CD4-positive, CD25-positive, alpha-beta regulatory T cell (primary cell): ENCODE measurements around the gene ENOX1. TPM values are rescaled to one million over a fixed set of nuclear protein-coding genes. Genes with fewer than 3 reads are reported as not detected.

Experiments used
- ATAC-seq, 2 donors: fragments of 150-1000 bp; cut with Tn5 transposase; one replicate each; pipeline ENCODE4 v1.10.0; 2021; ENCODE audit warnings: low read depth in 2 of 2, moderate number of reproducible peaks in 2 of 2, moderate library complexity in 1 of 2
- DNase-seq, 3 donors: peaks; one replicate each; pipeline versions ENCODE4 v3.0.0 to v3.0.0-alpha.2; 2012 to 2022; ENCODE audit warnings: mixed read lengths in 1 of 3
- H3K27ac ChIP-seq: one replicate; pipeline ENCODE4 v1.7.0; 2013; ENCODE audit warnings: mild to moderate bottlenecking, low read length; ENCODE audit not compliant: insufficient read depth, poor library complexity, severe bottlenecking
- H3K27me3 ChIP-seq: one replicate; pipeline ENCODE4 v1.7.0; 2013; ENCODE audit warnings: low read length; ENCODE audit not compliant: control insufficient read depth, insufficient read depth
- H3K36me3 ChIP-seq: one replicate; pipeline ENCODE4 v1.7.0; 2013; ENCODE audit warnings: mild to moderate bottlenecking, low read length, moderate library complexity; ENCODE audit not compliant: control insufficient read depth, insufficient read depth
- H3K4me1 ChIP-seq: 2 replicates; pipeline ENCODE4 v1.7.0; 2013; ENCODE audit warnings: mild to moderate bottlenecking, low read length; ENCODE audit not compliant: insufficient read depth, control insufficient read depth, poor library complexity, severe bottlenecking
- H3K4me3 ChIP-seq: one replicate; pipeline ENCODE4 v1.7.0; 2013; ENCODE audit warnings: low read depth, mild to moderate bottlenecking, low read length, moderate library complexity
- H3K9me3 ChIP-seq, 2 experiments: 1 replicate in 1 of 2; 2 replicates in 1 of 2; pipeline ENCODE4 v1.7.0; 2013; ENCODE audit warnings: low read length in 2 of 2, mild to moderate bottlenecking in 1 of 2, moderate library complexity in 1 of 2; ENCODE audit not compliant: control insufficient read depth in 2 of 2
- H3K27ac Mint-ChIP-seq, 3 donors: one replicate each; pipeline ENCODE4 v1.8.0; 2020 to 2022; ENCODE audit warnings: mild to moderate bottlenecking in 3 of 3, mixed read lengths in 3 of 3, moderate library complexity in 2 of 3
- H3K27me3 Mint-ChIP-seq: one replicate; pipeline ENCODE4 v1.8.0; 2022; ENCODE audit warnings: mild to moderate bottlenecking, mixed read lengths
- H3K36me3 Mint-ChIP-seq: one replicate; pipeline ENCODE4 v1.8.0; 2020; ENCODE audit warnings: mixed read lengths
- H3K4me1 Mint-ChIP-seq, 4 donors: one replicate each; pipeline ENCODE4 v1.8.0; 2020 to 2022; ENCODE audit warnings: mixed read lengths in 4 of 4, mild to moderate bottlenecking in 1 of 4
- H3K4me3 Mint-ChIP-seq, 4 donors: one replicate each; pipeline ENCODE4 v1.8.0; 2020 to 2022; ENCODE audit warnings: mild to moderate bottlenecking in 4 of 4, mixed read lengths in 4 of 4, moderate library complexity in 3 of 4
- H3K9me3 Mint-ChIP-seq, 7 donors: one replicate each; pipeline ENCODE4 v1.8.0; 2020 to 2022; ENCODE audit warnings: mixed read lengths in 7 of 7, mild to moderate bottlenecking in 3 of 7, moderate library complexity in 2 of 7
- polyA plus RNA-seq, 4 donors: library from polyadenylated mRNA; unstranded; fragments of 300-500 nt; fragmentation: Illumina TruSeq; gene quantifications; one replicate each; pipeline ENCODE4 v1.2.3, GENCODE V29; 2021
- total RNA-seq: library from RNA; stranded (reverse); gene quantifications from one replicate; pipeline ENCODE4 v1.2.3, GENCODE V29; 2022

ENOX1 gene
- total and polyA plus RNA-seq, 5 donors from 2014 or later: 0.10 TPM; not detected in 4

GRCh38 chr13:43572656-43573360, 214.0 kb downstream of the ENOX1 start:
- H3K36me3 Mint-ChIP-seq: no peaks in the 10 kb centered on the region
- no peak overlapping the region for H3K27ac ChIP-seq
- no peaks in the 10 kb centered on the region for H3K36me3 ChIP-seq
- H3K27ac Mint-ChIP-seq: peak overlapping the region in 1 of 3 donors; percentile 8
- H3K9me3 ChIP-seq: no peaks in the 10 kb centered on the region
- no peak overlapping the region for H3K4me3 Mint-ChIP-seq
- no peaks in the 10 kb centered on the region for H3K4me1 Mint-ChIP-seq
- peaks cover 0 to 1% (median 0%) of the 10 kb centered on the region in 7 donors for H3K9me3 Mint-ChIP-seq
- ATAC-seq (no peak), DNase-seq (no peak)
- no peak overlapping the region for H3K4me3 ChIP-seq
- H3K27me3 Mint-ChIP-seq: peaks cover 9% of the 10 kb centered on the region
- peaks cover 3% of the 10 kb centered on the region for H3K27me3 ChIP-seq
- no peaks in the 10 kb centered on the region for H3K4me1 ChIP-seq

GRCh38 chr13:43569658-43570057, 217.1 kb downstream of the ENOX1 start:
- DNase-seq: no peak
- Mint-ChIP-seq H3K27me3 (peaks cover 14% of the 10 kb centered on the region), H3K4me1 (no peaks in the 10 kb centered on the region), H3K9me3 (no peaks in the 10 kb centered on the region), H3K36me3 (no peaks in the 10 kb centered on the region), H3K27ac (no peak overlapping the region), H3K4me3 (no peak overlapping the region)
- H3K27ac ChIP-seq: no peak overlapping the region
- H3K4me1 ChIP-seq: no peaks in the 10 kb centered on the region
- no peaks in the 10 kb centered on the region for H3K36me3 ChIP-seq
- H3K4me3 ChIP-seq: no peak overlapping the region
- no peaks in the 10 kb centered on the region for H3K27me3 ChIP-seq
- ATAC-seq: no peak
- H3K9me3 ChIP-seq: no peaks in the 10 kb centered on the region

GRCh38 chr13:43567608-43568007, 219.2 kb downstream of the ENOX1 start:
- DNase-seq (no peak), ATAC-seq (no peak)
- H3K27me3 ChIP-seq: no peaks in the 10 kb centered on the region
- Mint-ChIP-seq H3K36me3 (no peaks in the 10 kb centered on the region), H3K4me3 (no peak overlapping the region), H3K4me1 (no peaks in the 10 kb centered on the region), H3K27me3 (peaks cover 15% of the 10 kb centered on the region), H3K9me3 (peaks cover 0 to 2% (median 0%) of the 10 kb centered on the region in 7 donors), H3K27ac (no peak overlapping the region)
- no peak overlapping the region for H3K4me3 ChIP-seq
- H3K9me3 ChIP-seq: no peaks in the 10 kb centered on the region
- H3K36me3 ChIP-seq: no peaks in the 10 kb centered on the region
- H3K4me1 ChIP-seq: no peaks in the 10 kb centered on the region
- H3K27ac ChIP-seq: no peak overlapping the region

GRCh38 chr13:43564952-43565351, 221.8 kb downstream of the ENOX1 start:
- H3K27me3 ChIP-seq: no peaks in the 10 kb centered on the region
- peaks cover 0 to 2% (median 0%) of the 10 kb centered on the region in 7 donors for H3K9me3 Mint-ChIP-seq
- no peaks in the 10 kb centered on the region for H3K9me3 ChIP-seq
- H3K27me3 Mint-ChIP-seq: peaks cover 15% of the 10 kb centered on the region
- DNase-seq (no peak), ATAC-seq (no peak)
- no peaks in the 10 kb centered on the region for H3K36me3 ChIP-seq
- peak overlapping the region in 1 of 4 donors; percentile 63 for H3K4me3 Mint-ChIP-seq
- no peak overlapping the region for H3K27ac Mint-ChIP-seq
- H3K4me1 Mint-ChIP-seq: no peaks in the 10 kb centered on the region
- no peak overlapping the region for H3K27ac ChIP-seq
- no peak overlapping the region for H3K4me3 ChIP-seq
- H3K4me1 ChIP-seq: no peaks in the 10 kb centered on the region
- H3K36me3 Mint-ChIP-seq: no peaks in the 10 kb centered on the region

- H3K9me3 Mint-ChIP-seq: peaks cover 0 to 2% (median 0%) of the 10 kb centered on the region in 7 donors
- no peaks in the 10 kb centered on the region for H3K36me3 ChIP-seq
- H3K4me1 ChIP-seq: no peaks in the 10 kb centered on the region
- no peak overlapping the region for H3K27ac Mint-ChIP-seq
- ATAC-seq (no peak), DNase-seq (no peak)
- H3K27ac ChIP-seq: no peak overlapping the region
- no peak overlapping the region for H3K4me3 Mint-ChIP-seq
- H3K27me3 Mint-ChIP-seq: peaks cover 14% of the 10 kb centered on the region
- H3K36me3 Mint-ChIP-seq: no peaks in the 10 kb centered on the region
- H3K9me3 ChIP-seq: no peaks in the 10 kb centered on the region
- H3K4me3 ChIP-seq: no peak overlapping the region
- no peaks in the 10 kb centered on the region for H3K27me3 ChIP-seq
- no peaks in the 10 kb centered on the region for H3K4me1 Mint-ChIP-seq
These were observed 225.7 kb downstream of the ENOX1 start for GRCh38 chr13:43561081-43561480.

GRCh38 chr13:43558939-43559338, 227.8 kb downstream of the ENOX1 start:
- no peak overlapping the region for H3K4me3 ChIP-seq
- H3K27ac ChIP-seq: no peak overlapping the region
- no peak for ATAC-seq
- Mint-ChIP-seq H3K4me3 (no peak overlapping the region), H3K27me3 (peaks cover 4% of the 10 kb centered on the region), H3K9me3 (no peaks in the 10 kb centered on the region), H3K4me1 (no peaks in the 10 kb centered on the region), H3K36me3 (no peaks in the 10 kb centered on the region), H3K27ac (no peak overlapping the region)
- no peaks in the 10 kb centered on the region for H3K27me3 ChIP-seq
- H3K36me3 ChIP-seq: no peaks in the 10 kb centered on the region
- no peak for DNase-seq
- no peaks in the 10 kb centered on the region for H3K4me1 ChIP-seq
- no peaks in the 10 kb centered on the region for H3K9me3 ChIP-seq

GRCh38 chr13:43558326-43558725, 228.4 kb downstream of the ENOX1 start:
- no peak for ATAC-seq
- no peaks in the 10 kb centered on the region for H3K36me3 ChIP-seq
- Mint-ChIP-seq H3K9me3 (no peaks in the 10 kb centered on the region), H3K4me1 (peaks cover 0 to 1% (median 0%) of the 10 kb centered on the region in 4 donors), H3K27me3 (peaks cover 7% of the 10 kb centered on the region), H3K27ac (no peak overlapping the region), H3K4me3 (no peak overlapping the region), H3K36me3 (no peaks in the 10 kb centered on the region)
- H3K27me3 ChIP-seq: peaks cover 1% of the 10 kb centered on the region
- H3K4me1 ChIP-seq: no peaks in the 10 kb centered on the region
- H3K27ac ChIP-seq: no peak overlapping the region
- no peaks in the 10 kb centered on the region for H3K9me3 ChIP-seq
- H3K4me3 ChIP-seq: no peak overlapping the region
- no peak for DNase-seq

GRCh38 chr13:43555667-43556066, 231.1 kb downstream of the ENOX1 start:
- Mint-ChIP-seq H3K4me3 (no peak overlapping the region), H3K36me3 (no peaks in the 10 kb centered on the region), H3K9me3 (no peaks in the 10 kb centered on the region), H3K27me3 (peaks cover 13% of the 10 kb centered on the region), H3K27ac (no peak overlapping the region), H3K4me1 (peaks cover 0 to 2% (median 0%) of the 10 kb centered on the region in 4 donors)
- Histone ChIP-seq H3K4me1 (no peaks in the 10 kb centered on the region), H3K27ac (no peak overlapping the region), H3K9me3 (no peaks in the 10 kb centered on the region), H3K36me3 (no peaks in the 10 kb centered on the region), H3K27me3 (peaks cover 1% of the 10 kb centered on the region), H3K4me3 (no peak overlapping the region)
- DNase-seq (no peak), ATAC-seq (no peak)
